ENCODE data around the gene NOTCH4. TPM values are rescaled to one million over a fixed set of nuclear protein-coding genes. Genes with fewer than 3 reads are reported as not detected.

Gene NOTCH4
- total and polyA plus RNA-seq, 9 of the 15 experiments (the other 6 are each of a cell fraction or from before 2014, with no cell fraction given): 0.24 to 4.3 (median 1.7) TPM

- no peak for TF ChIP-seq ERF (CRISPR knock-in tag; IDR thresholded peaks at IDR 0.05)
- no peak for TF ChIP-seq ZNF76 (CRISPR knock-in tag; IDR thresholded peaks at IDR 0.05; ENCODE audit: borderline replicate concordance)
- no peak for TF ChIP-seq ZNF175 (CRISPR knock-in tag; IDR thresholded peaks at IDR 0.05; ENCODE audit: low read depth)
- no peak for TF ChIP-seq TBP (optimal IDR thresholded peaks at IDR 0.05; ENCODE audit: low read depth, low read length)
- 0 out of 2 replicates have a peak, but pooled peaks have one; percentile 45 for TF ChIP-seq JUN (IDR thresholded peaks at IDR 0.05; ENCODE audit: borderline replicate concordance, low read depth, low read length)
- TF ChIP-seq JUN (CRISPR knock-in tag; IDR thresholded peaks at IDR 0.05; ENCODE audit: borderline replicate concordance): no peak
- TF ChIP-seq ZNF121 (CRISPR knock-in tag; conservative IDR thresholded peaks at IDR 0.05): no peak
- TF ChIP-seq ZNF740 (CRISPR knock-in tag; IDR thresholded peaks at IDR 0.05): peak; percentile 74; the same call in 1 of the 2 replicates
- no peak for TF ChIP-seq ZNF740 (tag; IDR thresholded peaks at IDR 0.05)
- TF ChIP-seq TFAM (CRISPR knock-in tag; conservative IDR thresholded peaks at IDR 0.05): no peak
- peak; percentile 63; the same call in 1 of the 2 replicates for TF ChIP-seq SUPT5H (IDR thresholded peaks at IDR 0.05)
- no peak for TF ChIP-seq BRD9 (IDR thresholded peaks at IDR 0.05; ENCODE audit: low read depth, partially characterized antibody)
- no peak for TF ChIP-seq CHD7 (IDR thresholded peaks at IDR 0.05; ENCODE audit: low read depth, low read length)
- TF ChIP-seq MIER1 (IDR thresholded peaks at IDR 0.05; ENCODE audit: low read depth): no peak
These were observed 54.9 kb downstream of the NOTCH4 start (continued) for GRCh38 chr6:32168807-32169591.

All from K562 (cell line).